GM12891 (cell line): ENCODE data around the gene ADAD2. TPM values are rescaled to one million over a fixed set of nuclear protein-coding genes. Genes with fewer than 3 reads are reported as not detected.

ENCODE experiments used
- DNase-seq: peaks from one replicate; pipeline ENCODE4 v3.0.0; 2011; ENCODE audit warnings: low spot score; ENCODE audit not compliant: insufficient read length
- FAIRE-seq: peaks from 2 replicates; lab custom pipeline; 2011; peaks lifted over from hg19 to GRCh38; lab: Jason Lieb, UNC
- PAX5 ChIP-seq: IDR thresholded peaks from 2 replicates; pipeline ENCODE4 v1.6.1; 2011; ENCODE audit warnings: low read length, moderate library complexity, mild to moderate bottlenecking; ENCODE audit not compliant: insufficient read depth, severe bottlenecking
- POLR2A ChIP-seq: IDR thresholded peaks from 2 replicates; pipeline ENCODE4 v1.6.1; 2011; ENCODE audit warnings: low read depth, low read length, control low read depth
- POLR2AphosphoS5 ChIP-seq: IDR thresholded peaks from 2 replicates; pipeline ENCODE4 v1.6.1; 2011; ENCODE audit warnings: low read depth, low read length, control low read depth
- POU2F2 ChIP-seq: IDR thresholded peaks from 2 replicates; pipeline ENCODE4 v1.6.1; 2011; ENCODE audit warnings: low read depth, mild to moderate bottlenecking, control low read depth, low read length, moderate library complexity
- SPI1 ChIP-seq: IDR thresholded peaks from 2 replicates; pipeline ENCODE4 v1.6.1; 2011; ENCODE audit warnings: low read depth, low read length, control low read depth
- TAF1 ChIP-seq: IDR thresholded peaks from 2 replicates; pipeline ENCODE4 v1.6.1; 2011; ENCODE audit warnings: low read depth, low read length, control low read depth
- polyA plus RNA-seq: library from polyadenylated mRNA; unstranded; fragments of >200 nt; gene quantifications from one replicate; pipeline ENCODE4 v1.2.1, GENCODE V29; 2012; ENCODE audit warnings: low read depth, missing spikeins, inconsistent platforms; ENCODE audit not compliant: missing spikeins

Gene ADAD2
- 0.50 TPM for polyA plus RNA-seq

GRCh38 chr16:84190731-84191388 lies at the start of gene ADAD2:
TSS of gene ADAD2 (plus strand) at chr16:84191157. CDS start at chr16:84191231, 74 bp downstream.
- no peak for FAIRE-seq
- no peak for DNase-seq
- no peak for TF ChIP-seq POLR2AphosphoS5
- TF ChIP-seq SPI1: no peak
- no peak for TF ChIP-seq TAF1
- TF ChIP-seq POU2F2: no peak
- TF ChIP-seq POLR2A: no peak
- no peak for TF ChIP-seq PAX5

GRCh38 chr16:84143081-84143480 lies 47.9 kb upstream of the ADAD2 start:
- DNase-seq (no peak), FAIRE-seq (no peak)
- TF ChIP-seq POU2F2: no peak
- no peak for TF ChIP-seq PAX5
- TF ChIP-seq POLR2AphosphoS5: no peak
- no peak for TF ChIP-seq SPI1
- TF ChIP-seq POLR2A: no peak
- no peak for TF ChIP-seq TAF1

- DNase-seq (no peak), FAIRE-seq (no peak)
- TF ChIP-seq POLR2AphosphoS5 (no peak), PAX5 (no peak)
Observed at GRCh38 chr16:84143784-84144199, 47.2 kb upstream of the ADAD2 start.

- FAIRE-seq: no peak
- DNase-seq: peak; percentile 35
Observed at GRCh38 chr16:84144209-84144858, 46.6 kb upstream of the ADAD2 start.

GRCh38 chr16:84144859-84145639 lies 45.9 kb upstream of the ADAD2 start, which contains the start of the genes DNAAF1 and HSDL1:
TSS of gene DNAAF1 (plus strand) at chr16:84145308. CDS start at chr16:84145441, 133 bp downstream.
TSS of gene HSDL1 (minus strand) at chr16:84145177. CDS start at chr16:84131321, 13,856 bp downstream.
- TF ChIP-seq SPI1 (no peak), POLR2A (no peak), POU2F2 (no peak), TAF1 (no peak), PAX5 (no peak)
- DNase-seq (peak; percentile 94), FAIRE-seq (peak; percentile 97)

More at GRCh38 chr16:84144209-84144858, 46.6 kb upstream of the ADAD2 start:
- no peak for TF ChIP-seq POLR2AphosphoS5

GRCh38 chr16:84150926-84151325 lies 40.0 kb upstream of the ADAD2 start:
- no peak for TF ChIP-seq SPI1
- TF ChIP-seq POU2F2: no peak
- TF ChIP-seq PAX5: no peak
- TF ChIP-seq POLR2A: no peak
- TF ChIP-seq POLR2AphosphoS5: no peak
- no peak for TF ChIP-seq TAF1
- FAIRE-seq: no peak
- DNase-seq: no peak

GRCh38 chr16:84153660-84154214 lies 37.2 kb upstream of the ADAD2 start:
- DNase-seq (no peak), FAIRE-seq (no peak)
- TF ChIP-seq POLR2A (no peak), POLR2AphosphoS5 (no peak), TAF1 (no peak), SPI1 (no peak), PAX5 (no peak), POU2F2 (no peak)

GRCh38 chr16:84155226-84155625 lies 35.7 kb upstream of the ADAD2 start:
- DNase-seq: no peak
- FAIRE-seq: no peak
- no peak for TF ChIP-seq POU2F2
- no peak for TF ChIP-seq SPI1
- no peak for TF ChIP-seq PAX5
- TF ChIP-seq TAF1: no peak
- TF ChIP-seq POLR2A: no peak
- no peak for TF ChIP-seq POLR2AphosphoS5

- no peak for FAIRE-seq
- TF ChIP-seq SPI1 (no peak), PAX5 (no peak)
- no peak for DNase-seq
Observed at GRCh38 chr16:84155771-84156170, 35.2 kb upstream of the ADAD2 start.

- no peak for DNase-seq
- no peak for TF ChIP-seq SPI1
- TF ChIP-seq TAF1: no peak
- no peak for TF ChIP-seq POLR2AphosphoS5
- no peak for TF ChIP-seq POLR2A
- no peak for TF ChIP-seq PAX5
- TF ChIP-seq POU2F2: no peak
- no peak for FAIRE-seq
Observed at GRCh38 chr16:84156342-84156784, 34.6 kb upstream of the ADAD2 start.
